Measurements from ENCODE around the gene P2RX3.
A peak's percentile ranks its signal among the peaks of the same experiment; 100 is the strongest.

DNA sequence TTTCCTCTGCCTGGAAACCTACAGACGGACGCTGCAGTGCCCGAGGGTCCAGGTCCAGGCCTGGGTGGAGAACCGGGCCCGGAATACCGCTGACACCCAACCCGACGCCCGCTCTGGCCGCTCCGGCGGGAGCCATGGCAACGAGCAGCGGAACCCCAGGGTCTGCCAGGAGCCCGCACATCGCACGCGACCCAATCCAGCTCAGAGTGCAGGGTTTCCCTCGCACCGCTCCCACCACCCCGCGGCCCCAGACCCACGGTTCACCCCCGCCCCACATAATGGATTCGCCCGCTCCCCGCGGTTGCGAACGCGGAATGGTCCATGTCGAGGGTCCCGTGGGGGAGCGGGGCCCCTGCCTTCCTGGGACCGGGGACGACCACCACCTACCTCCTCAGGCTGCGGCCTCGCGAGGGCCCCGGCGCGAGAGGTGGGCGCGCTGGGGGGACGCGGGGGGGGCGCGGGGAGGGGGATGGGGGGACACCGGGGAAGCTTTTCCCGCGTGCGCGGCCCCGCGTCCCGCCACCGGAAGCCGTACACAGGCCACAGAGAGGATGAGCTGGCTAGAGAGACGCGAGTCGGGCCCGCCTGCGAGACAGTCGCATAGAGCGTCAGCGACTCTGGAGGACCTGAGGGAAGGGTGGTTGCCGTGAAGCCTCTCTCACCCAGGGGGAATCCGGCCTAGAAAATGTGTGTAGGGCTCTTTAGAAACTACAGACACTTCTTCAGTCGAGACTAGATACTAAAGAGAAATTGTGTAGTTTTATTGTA, 2.6 kb upstream of the P2RX3 start, which contains the start of gene SSRP1:
- peak; percentile 78 to 79 for TF ChIP-seq POLR2AphosphoS5 (IDR thresholded peaks at IDR 0.05)
- TF ChIP-seq, protein P1, sequence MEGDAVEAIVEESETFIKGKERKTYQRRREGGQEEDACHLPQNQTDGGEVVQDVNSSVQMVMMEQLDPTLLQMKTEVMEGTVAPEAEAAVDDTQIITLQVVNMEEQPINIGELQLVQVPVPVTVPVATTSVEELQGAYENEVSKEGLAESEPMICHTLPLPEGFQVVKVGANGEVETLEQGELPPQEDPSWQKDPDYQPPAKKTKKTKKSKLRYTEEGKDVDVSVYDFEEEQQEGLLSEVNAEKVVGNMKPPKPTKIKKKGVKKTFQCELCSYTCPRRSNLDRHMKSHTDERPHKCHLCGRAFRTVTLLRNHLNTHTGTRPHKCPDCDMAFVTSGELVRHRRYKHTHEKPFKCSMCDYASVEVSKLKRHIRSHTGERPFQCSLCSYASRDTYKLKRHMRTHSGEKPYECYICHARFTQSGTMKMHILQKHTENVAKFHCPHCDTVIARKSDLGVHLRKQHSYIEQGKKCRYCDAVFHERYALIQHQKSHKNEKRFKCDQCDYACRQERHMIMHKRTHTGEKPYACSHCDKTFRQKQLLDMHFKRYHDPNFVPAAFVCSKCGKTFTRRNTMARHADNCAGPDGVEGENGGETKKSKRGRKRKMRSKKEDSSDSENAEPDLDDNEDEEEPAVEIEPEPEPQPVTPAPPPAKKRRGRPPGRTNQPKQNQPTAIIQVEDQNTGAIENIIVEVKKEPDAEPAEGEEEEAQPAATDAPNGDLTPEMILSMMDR (IDR thresholded peaks at IDR 0.05), result peak in 1 of 3 experiments; percentile 11
- TF ChIP-seq POLR2A (IDR thresholded peaks at IDR 0.05; ENCODE audit: low read depth), result no peak

Data from esophagus muscularis mucosa (tissue), 3 donors.